Measurements from ENCODE around the gene NOS3. TPM values are rescaled to one million over a fixed set of nuclear protein-coding genes. Genes with fewer than 3 reads are reported as not detected.

Gene NOS3
- total and polyA plus RNA-seq, 9 of the 15 experiments (the other 6 are each of a cell fraction or from before 2014, with no cell fraction given), result 1.1 to 121 (median 23.6) TPM

DNA sequence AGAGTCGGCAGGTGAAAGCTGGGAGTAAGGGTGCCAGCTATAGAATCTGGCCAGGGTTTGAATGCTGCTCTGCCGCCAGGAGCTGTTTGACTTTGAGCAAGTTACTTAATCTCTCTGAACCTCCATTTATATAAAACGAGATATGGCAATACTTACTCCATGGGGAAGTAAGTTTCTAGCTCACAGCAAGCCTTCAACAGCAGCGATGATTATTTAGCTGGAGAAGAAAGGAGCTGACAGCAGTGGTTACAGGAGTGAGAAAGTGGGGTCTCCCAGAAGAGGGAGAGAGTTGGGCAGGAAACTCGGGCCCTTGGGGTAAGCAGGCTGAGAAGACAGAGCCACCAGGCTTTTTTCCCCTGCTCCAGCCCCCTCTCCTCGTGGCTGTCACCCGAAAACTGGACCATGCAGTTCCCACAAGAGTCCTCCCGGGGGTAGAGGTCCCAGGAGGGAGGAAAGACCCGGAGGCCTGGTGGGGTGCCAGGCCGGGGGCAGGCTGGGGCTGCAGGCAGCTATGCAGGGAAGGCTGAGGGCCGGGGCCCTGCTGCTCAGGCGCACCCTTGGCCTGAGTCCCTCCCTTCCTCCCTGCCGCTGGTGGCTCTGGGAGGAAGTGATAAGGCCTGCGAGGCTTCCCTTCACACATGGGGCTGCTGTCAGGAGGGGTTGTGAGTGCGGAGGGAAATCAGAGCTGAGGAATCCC is 3.5 kb downstream of the NOS3 start (continued):
- no peak for TF ChIP-seq BRF2 (IDR thresholded peaks at IDR 0.05; ENCODE audit: borderline replicate concordance, insufficient read depth, insufficient read length)
- TF ChIP-seq ZNF316 (IDR thresholded peaks at IDR 0.05), result no peak
- TF ChIP-seq RFX7 (CRISPR knock-in tag; IDR thresholded peaks at IDR 0.05), result no peak
- TF ChIP-seq ZNF764 (CRISPR knock-in tag; IDR thresholded peaks at IDR 0.05; ENCODE audit: low read depth), result no peak
- TF ChIP-seq ZNF124 (CRISPR knock-in tag; IDR thresholded peaks at IDR 0.05), result no peak
- peak; percentile 78 for TF ChIP-seq MYNN (IDR thresholded peaks at IDR 0.05)
- TF ChIP-seq MYNN (CRISPR knock-in tag; IDR thresholded peaks at IDR 0.05), result no peak
- TF ChIP-seq KLF10 (CRISPR knock-in tag; IDR thresholded peaks at IDR 0.05), result no peak
- TF ChIP-seq ZNF445 (CRISPR knock-in tag; IDR thresholded peaks at IDR 0.05; ENCODE audit: low read depth), result no peak
- no peak for TF ChIP-seq PHB (CRISPR knock-in tag; IDR thresholded peaks at IDR 0.05)
- peak; percentile 68 for TF ChIP-seq GTF2A2 (tag; IDR thresholded peaks at IDR 0.05)
- TF ChIP-seq MAZ (CRISPR knock-in tag; conservative IDR thresholded peaks at IDR 0.05 in 1 of 2, IDR thresholded peaks at IDR 0.05 in 1 of 2), result peak; percentile 94
- TF ChIP-seq HBP1 (CRISPR knock-in tag; IDR thresholded peaks at IDR 0.05), result no peak
- TF ChIP-seq MIER1 (IDR thresholded peaks at IDR 0.05; ENCODE audit: low read depth), result no peak
- no peak for TF ChIP-seq BMI1 (IDR thresholded peaks at IDR 0.05; ENCODE audit: low read length)
- TF ChIP-seq SRSF9 (IDR thresholded peaks at IDR 0.05; ENCODE audit: borderline replicate concordance, low read depth, low read length), result no peak
- no peak for TF ChIP-seq ZNF551 (CRISPR knock-in tag; IDR thresholded peaks at IDR 0.05)
- TF ChIP-seq ATF3 (IDR thresholded peaks at IDR 0.05), result no peak
- TF ChIP-seq ATF3 (CRISPR knock-in tag; conservative IDR thresholded peaks at IDR 0.05), result 0 out of 2 replicates have a peak, but pooled peaks have one; percentile 58
- no peak; the same call in 1 of the 2 replicates for TF ChIP-seq ZNF431 (CRISPR knock-in tag; IDR thresholded peaks at IDR 0.05)
- no peak for TF ChIP-seq BRD9 (IDR thresholded peaks at IDR 0.05; ENCODE audit: low read depth, partially characterized antibody)
- no peak for TF ChIP-seq NR1H2 (CRISPR knock-in tag; IDR thresholded peaks at IDR 0.05)
- peak; percentile 77 for TF ChIP-seq ZBTB17 (CRISPR knock-in tag; IDR thresholded peaks at IDR 0.05)
- no peak for TF ChIP-seq ZNF695 (CRISPR knock-in tag; IDR thresholded peaks at IDR 0.05)
- TF ChIP-seq ZBTB7A (IDR thresholded peaks at IDR 0.05; ENCODE audit: borderline replicate concordance, control insufficient read depth, low read depth, low read length), result peak; percentile 86
- TF ChIP-seq, protein P1, sequence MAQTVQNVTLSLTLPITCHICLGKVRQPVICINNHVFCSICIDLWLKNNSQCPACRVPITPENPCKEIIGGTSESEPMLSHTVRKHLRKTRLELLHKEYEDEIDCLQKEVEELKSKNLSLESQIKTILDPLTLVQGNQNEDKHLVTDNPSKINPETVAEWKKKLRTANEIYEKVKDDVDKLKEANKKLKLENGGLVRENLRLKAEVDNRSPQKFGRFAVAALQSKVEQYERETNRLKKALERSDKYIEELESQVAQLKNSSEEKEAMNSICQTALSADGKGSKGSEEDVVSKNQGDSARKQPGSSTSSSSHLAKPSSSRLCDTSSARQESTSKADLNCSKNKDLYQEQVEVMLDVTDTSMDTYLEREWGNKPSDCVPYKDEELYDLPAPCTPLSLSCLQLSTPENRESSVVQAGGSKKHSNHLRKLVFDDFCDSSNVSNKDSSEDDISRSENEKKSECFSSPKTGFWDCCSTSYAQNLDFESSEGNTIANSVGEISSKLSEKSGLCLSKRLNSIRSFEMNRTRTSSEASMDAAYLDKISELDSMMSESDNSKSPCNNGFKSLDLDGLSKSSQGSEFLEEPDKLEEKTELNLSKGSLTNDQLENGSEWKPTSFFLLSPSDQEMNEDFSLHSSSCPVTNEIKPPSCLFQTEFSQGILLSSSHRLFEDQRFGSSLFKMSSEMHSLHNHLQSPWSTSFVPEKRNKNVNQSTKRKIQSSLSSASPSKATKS (CRISPR knock-in tag; IDR thresholded peaks at IDR 0.05), result no peak

Data from K562 (cell line).